Measurements from ENCODE around the gene THADA.
"Not testable (repeated sequence)": the region's sequence is repeated elsewhere in the genome, so short reads cannot be mapped to it uniquely, and the experiment has no call there.

THADA gene

DNA sequence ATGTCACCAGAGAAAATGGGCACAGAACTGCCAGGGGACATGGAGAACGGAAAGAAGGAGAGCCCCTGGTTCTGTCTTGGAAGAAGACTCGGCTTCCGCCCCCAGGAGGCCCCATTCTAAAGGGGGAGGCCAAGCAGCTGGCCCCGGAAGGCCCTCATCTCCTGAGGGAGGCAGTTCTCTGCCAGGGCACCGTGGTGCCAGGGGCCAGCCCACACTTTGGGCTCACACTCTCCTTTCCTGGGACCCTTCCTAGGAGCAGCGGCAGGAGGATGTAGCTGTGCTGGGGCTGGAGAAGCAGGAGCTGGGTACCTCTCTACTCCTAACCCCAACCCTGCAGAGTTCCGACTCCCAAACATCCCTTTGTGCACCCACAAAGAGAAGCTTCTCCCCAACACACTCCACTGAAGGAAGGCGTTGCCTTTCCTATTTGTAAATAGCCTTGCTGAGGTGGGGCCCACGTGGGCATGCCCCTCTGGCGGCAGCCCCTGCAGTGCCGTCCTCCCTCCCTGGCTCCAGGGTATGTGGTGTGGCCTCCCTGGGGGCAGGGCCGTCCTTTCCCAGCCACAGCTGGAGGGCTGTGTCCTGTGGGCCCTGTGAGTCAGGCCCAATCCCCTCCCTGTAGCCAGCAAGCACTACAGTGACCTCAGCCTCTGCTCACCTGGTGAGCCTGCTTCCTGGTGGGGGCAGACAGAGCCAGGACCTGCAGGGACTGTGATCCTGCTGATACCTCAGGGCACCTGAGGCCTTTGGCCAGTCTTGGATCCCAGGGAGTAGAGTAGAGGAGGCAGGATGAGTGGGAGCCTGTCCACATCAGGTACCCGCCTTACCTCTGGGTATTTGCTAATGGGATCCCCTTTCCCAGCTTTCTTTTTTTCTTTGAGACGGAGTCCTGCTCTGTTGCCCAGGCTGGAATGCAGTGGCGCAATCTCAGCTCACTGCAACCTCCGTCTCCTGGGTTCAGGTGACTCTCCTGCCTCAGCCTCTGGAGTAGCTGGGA lies 396.0 kb downstream of the THADA start:
- no peak for DNase-seq

DNA sequence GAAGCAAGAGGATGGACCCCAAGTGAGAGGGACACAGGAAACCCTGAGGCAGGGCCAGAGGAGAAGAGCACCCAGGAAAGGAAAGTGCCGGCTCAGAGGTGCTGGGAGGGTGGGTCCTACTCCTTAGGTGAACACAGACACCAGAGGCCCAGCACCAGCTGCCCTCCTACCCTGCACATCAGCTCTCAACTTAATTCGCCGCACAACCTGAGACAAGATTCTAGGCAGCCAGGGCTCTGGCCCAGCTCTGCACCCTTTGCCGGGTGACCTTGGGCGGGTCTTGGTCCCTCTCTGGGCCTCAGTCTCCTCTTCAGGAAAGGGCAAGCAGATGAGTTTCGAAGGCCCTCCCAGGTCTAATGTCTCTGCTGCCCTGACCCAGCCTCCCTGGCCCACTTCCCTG lies 397.6 kb downstream of the THADA start:
- no peak for DNase-seq

DNA sequence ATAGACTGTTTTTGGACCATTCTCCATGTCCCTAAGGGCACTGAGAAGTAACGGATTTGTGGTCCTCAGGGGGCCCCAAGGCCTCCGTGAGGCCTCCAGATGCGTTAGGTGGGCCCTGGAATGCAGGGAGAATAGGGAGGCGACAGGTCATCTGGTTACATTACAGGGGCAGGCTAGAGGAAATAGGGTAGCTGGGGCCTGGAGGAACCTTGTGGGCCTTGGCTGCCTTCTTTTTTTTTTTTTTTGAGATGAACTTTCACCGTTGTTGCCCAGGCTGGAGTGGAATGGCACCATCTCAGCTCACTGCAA lies 398.3 kb downstream of the THADA start:
- DNase-seq, result no peak

DNA sequence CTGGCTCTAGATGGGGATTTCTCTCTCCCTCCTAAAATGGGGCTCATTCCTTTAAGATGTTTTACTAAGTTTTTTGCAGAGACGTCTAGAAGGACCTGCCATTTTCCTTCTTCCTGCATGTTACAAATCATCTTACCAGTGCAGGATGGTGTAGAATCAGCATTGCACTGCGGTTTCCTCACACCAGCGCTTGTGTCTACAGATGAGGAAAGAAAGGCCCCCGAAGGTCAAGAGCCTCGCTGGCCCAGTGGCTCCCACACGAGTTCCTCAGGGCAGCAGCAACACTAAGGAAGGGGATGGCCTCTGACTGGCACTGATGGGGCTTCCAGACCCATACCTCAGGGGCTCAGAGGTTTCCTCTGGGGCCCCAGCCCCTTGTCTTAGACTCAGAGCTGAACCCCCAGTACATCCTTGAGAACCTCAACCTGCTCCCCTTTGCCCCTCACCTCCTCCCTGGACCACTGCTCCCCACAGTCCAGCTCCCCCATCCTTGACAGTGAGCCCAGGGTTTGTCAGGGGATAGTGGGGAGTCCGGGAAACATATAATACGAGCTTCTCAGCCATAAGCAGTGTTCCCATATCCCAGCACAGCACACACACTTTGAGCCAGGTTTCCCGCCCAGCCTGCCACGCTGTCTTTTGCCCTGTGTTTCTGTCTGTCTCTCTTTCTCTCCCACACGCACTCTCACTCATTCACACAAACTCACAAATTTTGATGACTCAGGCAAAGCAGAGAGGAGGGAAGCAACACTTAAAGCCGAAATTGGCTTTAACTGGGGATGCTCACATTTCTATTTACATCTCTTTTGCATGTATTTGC lies 398.9 kb downstream of the THADA start:
- DNase-seq, result peak; percentile 25

DNA sequence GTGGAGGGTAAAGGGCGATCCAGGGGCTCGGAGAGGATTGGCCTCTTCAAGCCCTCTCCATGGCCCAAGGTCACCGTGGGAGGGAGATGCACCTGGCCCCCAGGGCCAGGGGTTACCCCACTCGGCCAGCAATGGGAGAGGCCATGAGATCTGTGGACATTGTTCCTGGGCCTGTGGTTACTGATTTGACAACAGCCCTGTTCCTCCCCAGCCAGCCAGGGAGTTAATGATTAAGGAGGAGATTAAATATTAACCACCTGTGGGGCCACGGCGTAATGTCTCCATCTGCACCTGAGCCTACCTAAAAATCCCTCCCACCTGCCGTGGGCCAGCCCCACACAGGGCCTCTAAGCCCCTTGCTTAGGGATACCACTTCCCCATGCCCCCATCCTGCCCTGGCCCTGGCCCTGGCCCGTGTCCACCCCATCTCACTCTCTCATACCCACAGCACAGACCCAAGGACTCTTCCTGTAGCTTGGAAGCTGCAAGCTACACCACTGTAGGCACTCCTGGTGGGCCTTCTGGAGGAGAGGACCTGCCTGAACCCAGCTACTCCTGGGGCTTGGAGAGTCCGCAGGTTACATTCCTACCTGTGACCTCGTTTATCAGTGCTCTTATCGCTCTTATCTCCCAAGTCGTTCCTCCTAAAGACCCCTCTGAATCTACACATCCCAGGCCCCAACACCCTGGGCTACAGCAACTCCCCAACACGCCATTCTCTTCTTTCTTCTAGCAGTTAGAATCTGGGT lies 401.5 kb downstream of the THADA start:
- DNase-seq, result no peak

DNA sequence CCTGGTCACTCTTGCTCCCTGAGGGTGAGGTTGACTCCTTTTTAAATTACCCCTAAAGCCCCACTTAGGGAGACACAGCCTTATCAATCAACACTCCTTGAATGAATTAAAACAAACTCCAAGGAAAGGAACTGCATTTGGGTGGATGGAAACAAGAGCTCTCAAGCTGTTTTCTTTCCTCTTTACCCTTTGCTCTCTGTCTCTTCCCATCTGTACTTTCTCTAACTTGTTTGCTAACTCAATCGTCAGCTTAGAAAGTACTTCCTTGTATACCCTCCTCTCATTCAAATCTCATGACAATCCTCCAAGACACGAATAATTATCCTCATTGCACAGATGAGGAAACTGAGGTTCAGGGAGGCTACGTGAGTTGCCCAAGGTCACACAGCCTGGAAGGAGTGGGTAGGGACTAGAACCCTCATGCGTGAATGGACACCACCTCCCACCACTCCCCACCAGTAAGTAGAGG lies 402.2 kb downstream of the THADA start:
- no peak for DNase-seq

DNA sequence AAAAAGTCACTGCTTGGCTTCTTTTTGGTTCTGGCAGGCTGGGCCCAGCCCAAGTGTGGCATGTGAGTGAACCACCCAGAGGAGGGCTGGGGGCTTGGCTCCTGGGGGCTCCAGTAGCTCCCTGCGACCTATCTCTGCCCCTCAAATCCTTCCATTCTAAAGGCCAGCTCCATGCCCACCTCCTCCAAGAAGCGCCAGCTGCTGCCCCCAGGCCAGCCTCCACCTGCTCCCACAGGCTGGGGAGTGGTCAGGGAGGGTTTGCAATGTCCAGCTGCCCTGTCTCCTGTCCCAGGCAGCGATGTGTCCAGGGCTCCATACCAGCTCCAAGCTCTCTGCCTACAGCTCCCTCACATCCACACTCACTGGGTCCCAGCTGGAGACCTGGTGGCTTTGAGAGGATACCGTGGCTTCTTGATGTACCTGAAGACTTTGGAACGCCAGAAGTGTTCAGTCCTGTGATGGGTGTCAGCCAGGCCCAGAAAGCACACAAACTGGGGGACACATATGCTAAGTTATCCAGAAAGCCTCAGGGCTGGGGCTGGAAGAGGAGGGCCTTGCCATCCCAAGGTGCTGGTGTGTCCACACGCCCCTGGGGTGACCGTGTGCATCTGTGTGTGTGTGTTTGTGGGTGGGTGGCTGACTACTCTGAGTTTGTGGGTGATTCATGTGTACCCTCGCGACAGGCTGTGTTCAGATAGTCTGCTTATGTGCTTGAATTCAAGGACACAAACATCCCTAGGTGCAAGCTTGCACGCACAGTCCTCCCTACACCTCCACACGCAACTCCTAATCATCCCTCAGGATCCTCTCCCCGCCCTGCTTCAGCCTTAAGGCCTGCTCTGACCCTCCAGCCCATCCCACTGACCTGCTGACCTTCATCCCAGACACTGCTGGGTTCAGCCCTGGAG lies 402.8 kb downstream of the THADA start:
- no peak for DNase-seq

DNA sequence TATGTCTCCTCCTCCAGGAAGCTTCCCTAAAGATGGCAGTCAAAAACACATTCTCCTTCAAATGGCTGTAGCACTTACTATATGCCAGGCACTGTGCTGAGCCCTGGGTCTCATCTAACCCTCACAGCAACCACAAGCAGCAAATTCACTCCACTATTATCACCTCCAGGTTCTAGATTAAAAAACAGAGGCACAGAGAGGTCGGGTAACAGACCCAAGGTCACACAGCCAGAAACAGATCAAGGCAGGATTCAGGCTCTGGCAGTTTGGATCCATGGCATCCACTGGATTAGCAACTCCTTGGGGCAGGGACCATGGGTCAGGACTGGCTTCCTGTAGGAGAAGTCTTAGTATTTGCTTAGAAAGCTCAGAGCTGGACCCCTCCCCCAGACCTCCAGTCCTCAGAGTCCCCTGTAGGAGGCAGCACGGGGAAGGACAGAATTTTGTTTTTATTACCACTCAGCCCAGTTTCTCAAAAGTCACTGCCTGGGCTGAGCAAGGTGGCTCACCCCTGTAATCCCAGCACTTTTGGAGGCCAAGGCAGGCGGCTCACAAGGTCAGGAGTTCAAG lies 403.8 kb downstream of the THADA start:
- DNase-seq, result no peak

DNA sequence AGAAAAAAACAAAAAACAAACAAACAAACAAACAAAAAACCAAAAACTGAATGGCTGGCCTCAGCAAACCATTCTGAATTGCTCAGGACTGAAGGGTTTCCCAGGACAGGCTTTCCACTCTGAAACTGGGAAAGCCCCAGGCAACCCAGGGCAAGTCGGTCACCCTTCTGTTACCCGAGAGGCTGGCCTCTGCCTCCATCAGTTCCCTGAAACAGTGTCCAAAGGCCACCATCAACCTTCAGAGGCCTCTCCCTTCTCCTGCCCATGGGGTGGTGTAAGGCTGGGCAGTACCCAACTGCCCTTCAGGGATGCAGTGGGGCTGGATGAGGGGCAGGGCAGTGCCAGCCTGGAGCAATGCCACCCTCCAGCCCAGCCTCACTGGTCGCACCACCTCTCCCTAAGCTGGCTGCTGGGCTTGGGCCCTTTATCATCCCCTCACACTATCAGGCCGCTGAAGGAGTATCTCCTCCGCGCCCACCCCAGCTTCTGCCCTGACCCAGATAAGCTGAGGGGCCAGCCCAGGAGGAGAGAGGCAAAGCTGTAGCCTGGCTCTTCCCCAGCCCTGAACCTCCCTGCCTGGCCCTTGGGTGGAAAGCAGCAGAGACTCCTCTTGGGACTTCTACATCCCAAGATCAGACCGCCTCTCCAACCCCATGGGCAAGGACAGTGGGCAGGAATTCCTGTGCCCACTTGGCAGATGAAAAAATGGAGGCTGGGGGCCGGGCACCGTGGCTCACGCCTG lies 405.4 kb downstream of the THADA start:
- DNase-seq, result no peak

DNA sequence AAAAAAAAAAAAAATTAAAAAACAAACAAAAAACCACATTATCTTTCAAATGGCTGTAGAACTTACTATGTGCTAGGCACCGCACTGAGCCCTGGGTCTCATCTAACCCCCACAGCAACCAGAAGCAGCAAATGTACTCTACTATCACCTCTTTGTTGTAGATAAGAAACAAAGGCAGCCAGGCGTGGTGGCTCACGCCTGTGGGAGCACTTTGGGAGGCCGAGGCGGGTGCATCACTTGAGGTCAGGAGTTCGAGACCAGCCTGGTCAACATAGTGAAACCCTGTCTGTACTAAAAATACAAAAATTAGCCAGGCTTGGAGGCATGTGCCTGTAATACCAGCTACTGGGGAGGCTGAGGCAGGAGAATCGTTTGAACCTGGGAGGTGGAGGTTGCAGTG lies 406.0 kb downstream of the THADA start:
- DNase-seq, result not testable (repeated sequence)

DNA sequence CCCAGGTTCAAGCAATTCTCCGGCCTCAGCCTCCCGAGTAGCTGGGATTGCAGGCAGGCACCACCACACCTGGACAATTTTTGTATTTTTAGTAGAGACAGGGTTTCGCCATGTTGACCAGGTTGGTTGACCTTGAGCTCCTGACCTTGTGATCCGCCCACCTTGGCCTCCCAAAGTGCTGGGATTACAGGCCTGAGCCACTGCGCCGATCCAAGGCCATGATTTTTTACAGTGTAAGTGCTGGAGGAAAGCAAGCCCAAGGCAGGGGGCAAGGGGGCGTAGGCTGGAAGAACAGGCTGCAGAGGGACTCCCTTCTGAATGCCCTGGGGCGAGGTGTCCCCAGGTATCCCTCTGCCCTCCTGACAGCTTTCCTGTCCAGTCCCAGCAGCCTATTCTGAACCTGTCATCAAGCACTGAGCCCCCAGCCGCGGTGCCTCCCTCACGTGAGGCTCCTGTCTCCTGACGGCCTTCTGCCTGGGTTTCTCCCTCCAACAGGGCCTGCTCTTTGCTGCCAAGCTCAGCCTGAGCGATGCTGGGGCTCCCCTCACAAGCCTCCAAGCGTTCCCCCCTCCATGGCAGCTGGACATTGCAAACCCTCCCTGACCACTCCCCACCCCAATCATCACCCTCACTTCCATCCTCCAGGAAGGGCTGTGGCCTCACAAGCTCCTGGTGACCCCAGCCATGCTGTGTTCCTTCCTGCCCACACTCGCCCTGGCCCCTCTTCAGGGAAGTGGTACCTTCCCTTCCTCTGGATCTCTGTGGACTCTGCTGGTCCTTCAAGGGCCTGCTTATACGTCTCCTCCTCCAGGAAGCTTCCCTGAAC lies 407.1 kb downstream of the THADA start:
- DNase-seq, result no peak

DNA sequence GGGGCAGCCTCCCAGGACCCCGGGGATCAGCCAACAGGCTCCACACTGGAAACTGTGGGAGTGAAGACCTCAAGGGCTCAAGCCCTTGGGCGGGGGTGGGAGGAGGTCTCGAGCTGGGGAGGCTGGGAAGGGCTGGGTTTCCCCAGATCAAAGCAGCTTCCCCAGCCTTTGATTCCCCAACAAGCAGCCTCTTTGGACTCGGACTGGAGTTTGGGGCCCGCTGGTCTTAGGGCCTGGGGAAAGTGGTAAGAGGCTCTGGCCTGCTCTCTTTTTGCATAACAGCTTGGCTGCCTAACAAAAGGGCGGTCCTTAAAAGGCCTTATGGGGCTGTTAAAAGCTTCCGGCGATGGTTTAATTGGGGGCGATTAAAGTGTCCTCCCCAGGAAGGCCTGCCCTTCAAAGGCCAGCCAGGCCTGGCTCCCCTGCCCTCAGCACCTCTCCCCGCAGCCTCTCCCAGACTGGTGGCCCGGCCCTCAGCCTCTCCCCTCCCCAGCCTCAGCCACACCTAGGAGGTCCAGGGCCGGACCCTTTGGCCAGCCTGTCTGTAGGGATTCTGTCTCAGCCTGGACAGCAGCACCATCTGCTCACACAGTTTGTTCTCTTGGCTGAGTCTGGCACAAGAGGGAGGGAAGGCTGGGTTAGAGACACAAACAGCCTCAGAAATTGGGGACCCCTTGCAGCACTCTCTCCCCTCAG lies 409.0 kb downstream of the THADA start:
- no peak for DNase-seq

DNA sequence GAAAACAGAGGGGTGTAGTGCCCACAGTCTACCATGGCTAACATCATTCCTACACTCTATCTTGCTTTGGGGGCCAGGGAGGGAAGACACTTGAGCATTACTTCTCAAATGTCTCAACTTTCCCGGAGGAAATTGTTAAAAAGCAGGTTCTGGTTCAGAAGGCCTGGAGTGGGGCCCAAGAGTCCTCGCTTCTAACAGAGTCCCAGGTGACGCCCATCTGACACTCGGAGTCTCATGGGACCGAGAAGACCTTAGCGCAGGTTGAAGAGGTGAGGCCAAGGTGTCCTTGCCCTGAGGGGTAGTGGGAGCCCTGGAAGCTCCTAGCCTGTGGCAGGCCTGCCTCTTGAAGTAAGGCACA lies 409.5 kb downstream of the THADA start:
- no peak for DNase-seq

DNA sequence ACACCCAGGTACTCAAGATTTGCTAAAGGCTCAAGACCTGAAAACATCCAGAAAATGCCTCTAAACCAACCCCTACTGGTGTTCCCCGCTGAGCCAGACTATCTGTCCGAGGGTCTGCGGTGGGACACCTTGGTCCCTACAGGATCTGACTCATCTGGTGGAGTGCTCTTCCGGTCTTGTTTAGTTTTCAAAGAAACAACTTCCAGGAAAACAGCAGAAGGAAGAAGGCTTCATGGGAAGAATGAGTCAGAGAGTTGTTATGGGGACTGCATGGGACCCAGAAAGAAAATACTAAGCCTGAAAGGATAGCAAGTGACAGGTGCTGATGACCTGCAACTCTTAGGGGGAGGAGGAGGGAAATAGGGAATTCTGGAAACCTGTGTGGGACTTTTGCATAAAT lies 410.7 kb downstream of the THADA start:
- peak; percentile 54 for DNase-seq

DNA sequence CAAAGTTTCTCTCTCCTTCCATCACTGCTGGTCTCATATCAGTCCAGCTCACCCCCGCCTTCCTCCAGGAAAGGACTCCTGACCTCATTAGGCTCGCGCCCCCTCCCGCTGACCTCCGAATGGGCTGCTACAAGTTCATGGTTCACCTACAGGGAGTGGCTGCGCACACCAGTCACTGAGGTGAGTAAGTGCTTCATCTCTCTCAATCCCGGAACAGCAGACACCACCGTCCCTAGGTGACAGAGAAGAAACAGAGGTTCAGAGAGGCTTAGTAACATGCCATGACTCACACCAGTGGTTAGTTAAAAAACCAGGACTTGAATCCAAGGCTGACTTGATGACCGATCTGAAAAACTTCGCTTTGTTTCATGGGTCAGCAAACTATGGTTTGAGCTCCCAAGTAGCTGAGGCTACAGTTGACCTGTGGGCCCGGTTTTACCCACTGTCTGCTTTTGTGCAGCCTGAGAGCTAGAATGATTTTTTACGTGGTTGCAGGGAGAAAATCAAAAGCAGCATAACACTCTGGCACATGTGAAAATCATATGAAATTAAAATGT lies 411.4 kb downstream of the THADA start:
- peak; percentile 88 for DNase-seq

DNA sequence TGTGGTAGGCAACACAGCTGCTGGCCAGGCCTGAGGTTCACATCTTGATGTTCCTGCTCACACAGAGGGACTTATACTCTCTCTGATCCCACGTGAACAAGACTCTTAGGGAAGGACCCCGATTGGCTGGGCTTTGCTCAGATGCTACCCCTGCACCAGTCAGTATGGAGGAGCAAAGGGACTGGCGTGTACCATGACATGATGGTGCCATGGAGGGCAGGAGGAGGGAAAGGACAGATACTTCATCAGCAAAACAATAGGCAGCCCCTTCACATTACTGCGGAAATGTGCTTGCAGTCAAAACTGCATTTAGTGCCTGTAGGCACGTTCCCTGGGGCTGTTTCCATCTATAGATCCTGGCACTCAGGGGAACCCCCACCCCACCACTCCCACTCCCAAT lies 412.1 kb downstream of the THADA start:
- no peak for DNase-seq

DNA sequence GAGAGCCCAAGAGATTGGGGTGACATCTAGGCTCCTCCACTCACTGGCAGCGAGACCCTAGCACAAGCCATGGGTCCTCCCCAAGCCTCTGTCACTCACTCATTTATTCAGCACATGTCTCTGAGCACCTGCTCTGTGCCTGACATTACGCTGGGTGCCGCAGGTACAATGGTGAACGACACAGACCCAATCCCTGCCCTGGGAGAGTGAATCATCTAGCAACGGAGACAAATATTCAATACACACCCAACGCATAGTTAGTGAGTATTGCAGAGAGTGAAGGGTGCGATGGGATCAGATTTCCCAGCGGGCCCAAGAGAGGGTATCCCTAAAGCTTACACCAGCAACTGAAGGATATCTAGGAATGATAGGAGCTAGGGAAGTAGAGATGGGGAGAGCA lies 414.9 kb downstream of the THADA start:
- DNase-seq, result no peak

All from CD4-positive, alpha-beta T cell treated with Interleukin-4 for 4 hours (primary cell).